GM12891 (cell line): Measurements from ENCODE around the gene CD2.

ENCODE experiments used
- POLR2A ChIP-seq: IDR thresholded peaks from 2 replicates; pipeline ENCODE4 v1.6.1; 2011; ENCODE audit warnings: low read depth, low read length, control low read depth
- POLR2AphosphoS5 ChIP-seq: IDR thresholded peaks from 2 replicates; pipeline ENCODE4 v1.6.1; 2011; ENCODE audit warnings: low read depth, low read length, control low read depth
- TAF1 ChIP-seq: IDR thresholded peaks from 2 replicates; pipeline ENCODE4 v1.6.1; 2011; ENCODE audit warnings: low read depth, low read length, control low read depth

- TF ChIP-seq POLR2AphosphoS5 (no peak), POLR2A (no peak), TAF1 (no peak)
These were observed 23.9 kb downstream of the CD2 start for GRCh38 chr1:116777831-116778830.
